PC-9 (cell line): ENCODE results near the gene ATP13A2. TPM values are rescaled to one million over a fixed set of nuclear protein-coding genes. Genes with fewer than 3 reads are reported as not detected.

ENCODE experiments used
- BruUV-seq: library from RNA; stranded (reverse); fragments of 400-500 nt; replicated peaks from 2 replicates; lab custom pipeline; 2021; lab: Mats Ljungman, UMichigan
- CTCF ChIA-PET: fragments of 300-600 bp; sonication (Branson Sonifier 250); formaldehyde crosslinking; loops from one replicate; lab custom pipeline; 2022; ENCODE audit warnings: antibody characterized with exemption; lab: Charles Lee
- POLR2A ChIA-PET: fragments of 300-600 bp; sonication (Branson Sonifier 250); formaldehyde crosslinking; loops from one replicate; lab custom pipeline; 2022; ENCODE audit warnings: antibody characterized with exemption; ENCODE audit not compliant: unreplicated experiment; lab: Charles Lee
- DNase-seq, 2 experiments: peaks; one replicate each; pipeline versions ENCODE4 v3.0.0 to v3.0.0-alpha.2; 2015 to 2022; ENCODE audit warnings: mixed read lengths in 1 of 2
- H2AFZ ChIP-seq: fragments of 200-600 bp; sonication (generic); 2 replicates; pipeline ENCODE4 v1.8.1; 2017; ENCODE audit warnings: antibody characterized with exemption
- H3F3A ChIP-seq: fragments of 200-600 bp; sonication (generic); 2 replicates; pipeline ENCODE4 v1.8.1; 2017; ENCODE audit warnings: antibody characterized with exemption, mild to moderate bottlenecking, low read depth; ENCODE audit not compliant: insufficient read depth
- H3K27ac ChIP-seq: fragments of 200-600 bp; sonication (generic); 2 replicates; pipeline ENCODE4 v1.6.1; 2016; ENCODE audit warnings: mixed run types
- H3K27me3 ChIP-seq: fragments of 200-600 bp; sonication (generic); 2 replicates; pipeline ENCODE4 v1.6.1; 2016; ENCODE audit warnings: low read depth, mixed run types; ENCODE audit not compliant: insufficient read depth
- H3K36me3 ChIP-seq: fragments of 200-600 bp; sonication (generic); 2 replicates; pipeline ENCODE4 v1.6.1; 2016; ENCODE audit warnings: low read depth, mixed run types
- H3K4me1 ChIP-seq: fragments of 200-600 bp; sonication (generic); replicated peaks from 2 replicates; pipeline ENCODE4 v1.6.1; 2016; ENCODE audit warnings: mixed run types; ENCODE audit not compliant: insufficient read depth
- H3K4me2 ChIP-seq: fragments of 200-600 bp; sonication (generic); 2 replicates; pipeline ENCODE4 v1.6.1; 2017; ENCODE audit warnings: mixed run types
- H3K4me3 ChIP-seq: fragments of 200-600 bp; sonication (generic); 2 replicates; pipeline ENCODE4 v1.6.1; 2016; ENCODE audit warnings: mixed run types
- H3K79me2 ChIP-seq: fragments of 200-600 bp; sonication (generic); 2 replicates; pipeline ENCODE4 v1.6.1; 2017; ENCODE audit warnings: low read depth, mixed run types
- H3K9me2 ChIP-seq: fragments of 200-600 bp; sonication (generic); 2 replicates; pipeline ENCODE4 v1.8.1; 2017; ENCODE audit warnings: mild to moderate bottlenecking; ENCODE audit not compliant: insufficient read depth
- H3K9me3 ChIP-seq: fragments of 200-600 bp; sonication (generic); 2 replicates; pipeline ENCODE4 v1.8.1; 2016; ENCODE audit warnings: low read depth; ENCODE audit not compliant: insufficient read depth
- H4K20me1 ChIP-seq: fragments of 200-600 bp; sonication (generic); 2 replicates; pipeline ENCODE4 v1.8.1; 2017; ENCODE audit not compliant: insufficient read depth
- CTCF ChIP-seq: fragments of 200-600 bp; sonication (generic); conservative IDR thresholded peaks from 2 replicates; pipeline ENCODE4 v1.6.1; 2017; ENCODE audit warnings: mixed run types, antibody characterized with exemption, mild to moderate bottlenecking, moderate library complexity
- EZH2 ChIP-seq: fragments of 200-600 bp; sonication (generic); IDR thresholded peaks from 2 replicates; pipeline ENCODE4 v1.8.0; 2017; ENCODE audit warnings: antibody characterized with exemption, low read depth
- intact Hi-C: fragments of 100-400 bp; cut with micrococcal nuclease; formaldehyde crosslinking; loops from one replicate; pipeline ENCODE4 v1.10.0; 2022; ENCODE audit not compliant: unreplicated experiment
- total RNA-seq: library from RNA; stranded (reverse); gene quantifications from 2 replicates; pipeline ENCODE4 v1.2.3, GENCODE V29; 2021

ATP13A2 gene
- total RNA-seq, 1 experiment from 2014 or later = 39.9 TPM

- Histone ChIP-seq H3K79me2 (no peaks in the 10 kb centered on the region), H2AFZ (no peak overlapping the region), H3K9me2 (no peaks in the 10 kb centered on the region), H3K27me3 (no peaks in the 10 kb centered on the region), H3K4me1 (no peaks in the 10 kb centered on the region), H3K9me3 (no peaks in the 10 kb centered on the region), H4K20me1 (no peaks in the 10 kb centered on the region), H3K27ac (no peak overlapping the region), H3K4me3 (peak overlapping the region; percentile 44; the same call in 1 of the 2 replicates), H3F3A (peaks cover 3% of the 10 kb centered on the region; the same call in 1 of the 2 replicates), H3K4me2 (peak overlapping the region; percentile 66; the same call in 1 of the 2 replicates), H3K36me3 (no peaks in the 10 kb centered on the region)
- TF ChIP-seq EZH2 (no peak), CTCF (no peak)
- intact Hi-C loops = loop anchor here (2.0 kb wide), 1 partner anchor 49 kb away; the partner anchor contains the start of gene ATP13A2
- POLR2A ChIA-PET = interaction anchor here (0.6 kb wide), 2 partner anchors 343 to 1180 kb away, joined by 4 to 10 read pairs; no protein-coding TSS in a partner anchor
- no peak for DNase-seq
- BruUV-seq = no TSS peak
- CTCF ChIA-PET = interaction anchor here (0.5 to 1.9 kb wide), 4 partner anchors 10 to 341 kb away, joined by 4 to 11 read pairs (median 4); no protein-coding TSS in a partner anchor
Measured at GRCh38 chr1:16961297-16962133, 50.2 kb downstream of the ATP13A2 start.

GRCh38 chr1:16960560-16961296 lies 51.0 kb downstream of the ATP13A2 start:
- Histone ChIP-seq H3F3A (peaks cover 3% of the 10 kb centered on the region; the same call in 1 of the 2 replicates), H3K27me3 (no peaks in the 10 kb centered on the region), H3K4me3 (peak overlapping the region; percentile 44; the same call in 1 of the 2 replicates), H3K79me2 (no peaks in the 10 kb centered on the region), H3K9me3 (no peaks in the 10 kb centered on the region), H4K20me1 (no peaks in the 10 kb centered on the region), H3K9me2 (no peaks in the 10 kb centered on the region), H3K36me3 (no peaks in the 10 kb centered on the region), H3K4me1 (no peaks in the 10 kb centered on the region), H3K4me2 (peak overlapping the region; percentile 66), H3K27ac (no peak overlapping the region), H2AFZ (no peak overlapping the region)
- POLR2A ChIA-PET = interaction anchor here (0.6 kb wide), 1 partner anchor 42 kb away, joined by 3 read pairs; no protein-coding TSS in a partner anchor
- peak; percentile 61 for TF ChIP-seq CTCF
- no peak for TF ChIP-seq EZH2
- DNase-seq = peak; percentile 63 to 86
- CTCF ChIA-PET = interaction anchor here (0.6 to 1.9 kb wide), 5 partner anchors 9 to 402 kb away, joined by 3 to 12 read pairs (median 5); no protein-coding TSS in a partner anchor
- BruUV-seq = no TSS peak
- intact Hi-C loops = loop anchor here (2.0 kb wide), 1 partner anchor 50 kb away; the partner anchor contains the start of gene ATP13A2

- Histone ChIP-seq H3K79me2 (no peaks in the 10 kb centered on the region), H3K27me3 (no peaks in the 10 kb centered on the region), H3K36me3 (no peaks in the 10 kb centered on the region), H3K9me3 (no peaks in the 10 kb centered on the region), H4K20me1 (no peaks in the 10 kb centered on the region), H2AFZ (no peak overlapping the region), H3K4me1 (no peaks in the 10 kb centered on the region), H3K9me2 (no peaks in the 10 kb centered on the region), H3K4me2 (no peak overlapping the region), H3F3A (peaks cover 3% of the 10 kb centered on the region; the same call in 1 of the 2 replicates), H3K4me3 (no peak overlapping the region), H3K27ac (no peak overlapping the region)
- no TSS peak for BruUV-seq
- TF ChIP-seq CTCF (no peak), EZH2 (no peak)
- ChIA-PET CTCF (no interaction called here), POLR2A (no interaction called here)
- DNase-seq = no peak
- intact Hi-C loops = loop anchor here (10.0 kb wide), 1 partner anchor 276 kb away; no protein-coding TSS in a partner anchor
Measured at GRCh38 chr1:16958475-16958874, 53.3 kb downstream of the ATP13A2 start.
